GM19239 (cell line): ENCODE results near the gene FOXG1.

Source experiments
- DNase-seq: peaks from one replicate; pipeline ENCODE4 v3.0.0; 2011; ENCODE audit warnings: low spot score; ENCODE audit not compliant: insufficient read length
- FAIRE-seq: peaks from 2 replicates; lab custom pipeline; 2011; peaks lifted over from hg19 to GRCh38; lab: Jason Lieb, UNC

FOXG1 gene

GRCh38 chr14:28773861-28774691, 7.5 kb downstream of the FOXG1 start:
- FAIRE-seq (no peak), DNase-seq (no peak)

DNA sequence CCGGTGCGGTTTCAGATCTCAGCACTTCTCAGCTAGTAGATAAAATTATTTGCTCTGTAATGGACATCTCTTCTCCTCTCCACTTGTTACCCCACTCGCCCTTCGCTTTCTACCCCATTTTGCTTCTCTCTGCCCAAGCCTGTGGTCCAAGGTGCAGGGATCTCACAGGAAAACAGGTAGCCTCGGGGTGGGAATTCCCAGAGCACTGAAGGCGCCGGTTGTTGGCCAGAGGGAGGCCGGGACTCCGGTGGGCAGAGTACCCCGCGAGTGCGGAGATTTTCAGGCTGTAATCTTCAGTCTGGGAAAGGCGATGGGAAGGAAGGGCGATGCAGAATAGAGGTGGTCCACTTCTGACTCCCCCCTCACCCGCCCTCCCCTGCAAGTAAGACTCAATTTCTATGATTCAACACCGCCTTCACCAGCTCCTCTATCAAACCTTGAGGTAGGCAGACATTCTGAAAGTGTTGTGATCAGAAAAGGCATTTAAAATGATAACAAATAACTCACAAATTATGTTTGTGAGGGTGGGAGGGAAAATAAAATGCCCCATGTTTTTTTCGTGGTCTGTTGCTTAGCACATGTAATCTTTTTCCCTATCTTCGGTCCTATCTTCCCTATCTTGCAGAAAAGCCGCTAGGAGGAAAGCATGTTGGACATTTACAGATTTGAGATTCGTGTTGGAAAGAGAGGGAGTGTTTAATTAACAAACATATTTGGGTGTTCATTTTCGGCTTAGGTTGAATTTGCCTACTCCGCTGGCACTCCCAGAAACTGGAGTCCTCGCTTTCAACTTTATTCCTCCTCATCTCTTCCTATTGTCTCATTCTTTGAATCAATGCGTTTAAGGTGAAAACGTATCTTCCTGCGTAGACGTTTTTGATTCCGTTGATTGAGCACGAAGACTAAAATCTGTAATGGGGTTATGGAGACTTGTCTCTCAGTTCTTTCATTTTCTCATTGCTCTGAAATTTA, 8.5 kb downstream of the FOXG1 start:
- DNase-seq (no peak), FAIRE-seq (no peak)

GRCh38 chr14:28776482-28777266, 10.1 kb downstream of the FOXG1 start:
- FAIRE-seq = no peak
- no peak for DNase-seq

DNA sequence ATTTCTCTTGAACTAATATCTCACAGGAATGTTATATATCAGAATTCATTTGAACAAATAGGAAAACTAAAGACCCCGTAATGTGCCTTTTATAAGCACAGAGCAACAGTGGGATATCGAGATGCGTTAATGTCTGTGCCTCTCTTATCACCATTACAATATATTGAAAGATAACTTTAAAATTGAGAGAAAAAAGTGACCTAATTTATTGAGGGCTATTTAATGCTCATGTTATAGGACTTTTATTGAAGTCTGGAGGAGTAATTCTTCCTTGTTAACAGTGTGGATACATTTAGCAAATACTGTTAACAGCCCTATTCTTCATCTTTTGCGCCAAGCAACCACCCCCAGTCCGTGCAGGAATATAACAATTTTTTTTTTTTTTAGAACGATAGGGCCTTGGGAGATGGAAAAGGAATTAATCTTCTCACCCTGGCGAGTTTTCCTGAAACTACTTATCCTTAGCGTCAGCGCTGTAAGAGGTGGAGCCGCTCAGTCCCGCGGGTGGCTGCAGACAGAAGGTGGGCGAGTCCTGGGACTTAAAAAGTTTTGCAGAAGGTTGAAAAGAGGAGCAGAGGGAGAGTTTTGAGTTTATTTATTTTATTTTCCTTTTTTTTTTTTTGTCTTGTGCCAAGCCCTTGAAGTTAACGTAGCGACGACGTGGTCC, 11.0 kb downstream of the FOXG1 start:
- DNase-seq = no peak
- no peak for FAIRE-seq

DNA sequence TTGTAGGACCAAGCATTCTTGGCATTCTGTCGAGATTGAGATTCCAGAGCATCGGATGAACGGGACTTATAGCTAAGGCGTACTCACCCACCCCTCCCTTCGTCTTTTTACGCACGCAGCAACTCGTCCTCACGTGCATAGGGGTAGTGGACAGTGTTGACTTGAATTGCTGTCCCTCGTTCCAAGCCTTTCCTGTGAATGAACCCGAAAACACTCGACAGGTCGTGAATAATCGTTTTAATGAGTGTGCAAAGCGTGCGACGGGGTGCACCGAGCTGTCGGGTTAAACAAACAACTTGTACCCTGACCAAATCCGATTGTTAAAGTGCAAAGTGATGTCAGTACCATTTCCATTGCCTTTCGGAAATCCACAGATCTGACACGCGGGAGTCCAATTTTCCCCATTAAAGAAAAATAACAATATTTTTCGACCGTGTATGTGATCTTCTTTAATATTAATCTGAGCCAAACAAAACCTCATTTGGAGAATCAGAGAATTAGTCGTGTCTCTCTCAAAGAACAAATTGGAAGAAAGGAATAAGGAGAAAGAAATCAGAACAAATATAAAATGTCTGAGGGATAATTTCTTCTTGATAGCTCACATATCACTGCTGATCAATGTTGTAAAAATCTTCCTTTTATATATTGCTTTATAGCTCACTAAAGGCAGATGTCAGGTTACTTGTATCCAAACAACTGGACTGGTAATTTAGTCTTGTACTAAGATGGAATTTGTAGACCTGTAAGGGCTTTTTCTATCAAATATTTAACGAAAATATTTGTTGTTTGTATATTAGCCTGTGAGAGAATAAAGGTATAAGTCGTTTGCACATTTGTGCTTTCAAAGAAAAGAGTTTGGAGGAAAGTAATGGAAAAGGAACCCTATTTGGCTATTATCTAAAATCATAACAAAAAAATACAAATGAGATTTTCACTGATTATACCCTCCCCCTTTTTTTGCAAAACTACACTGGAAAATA, 11.8 kb downstream of the FOXG1 start:
- FAIRE-seq (no peak), DNase-seq (no peak)

DNA sequence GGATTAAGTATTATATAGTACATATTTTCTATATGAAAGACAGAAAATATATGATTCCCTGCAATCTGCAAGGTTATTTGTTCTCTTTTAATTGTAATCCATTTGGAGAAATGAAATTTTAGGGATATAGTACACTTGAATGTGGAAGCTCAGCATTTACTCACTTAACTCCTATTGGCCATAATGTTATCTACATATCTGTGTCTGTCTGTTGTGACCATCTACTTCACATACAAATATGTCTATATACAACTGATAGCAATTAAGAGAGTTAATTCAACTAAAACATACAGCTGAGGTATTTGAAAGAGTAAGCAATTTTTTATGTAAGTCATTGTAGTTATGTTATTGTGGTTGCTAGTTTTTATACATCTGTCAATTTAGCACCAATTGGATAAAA, 12.9 kb downstream of the FOXG1 start:
- DNase-seq = no peak
- no peak for FAIRE-seq

DNA sequence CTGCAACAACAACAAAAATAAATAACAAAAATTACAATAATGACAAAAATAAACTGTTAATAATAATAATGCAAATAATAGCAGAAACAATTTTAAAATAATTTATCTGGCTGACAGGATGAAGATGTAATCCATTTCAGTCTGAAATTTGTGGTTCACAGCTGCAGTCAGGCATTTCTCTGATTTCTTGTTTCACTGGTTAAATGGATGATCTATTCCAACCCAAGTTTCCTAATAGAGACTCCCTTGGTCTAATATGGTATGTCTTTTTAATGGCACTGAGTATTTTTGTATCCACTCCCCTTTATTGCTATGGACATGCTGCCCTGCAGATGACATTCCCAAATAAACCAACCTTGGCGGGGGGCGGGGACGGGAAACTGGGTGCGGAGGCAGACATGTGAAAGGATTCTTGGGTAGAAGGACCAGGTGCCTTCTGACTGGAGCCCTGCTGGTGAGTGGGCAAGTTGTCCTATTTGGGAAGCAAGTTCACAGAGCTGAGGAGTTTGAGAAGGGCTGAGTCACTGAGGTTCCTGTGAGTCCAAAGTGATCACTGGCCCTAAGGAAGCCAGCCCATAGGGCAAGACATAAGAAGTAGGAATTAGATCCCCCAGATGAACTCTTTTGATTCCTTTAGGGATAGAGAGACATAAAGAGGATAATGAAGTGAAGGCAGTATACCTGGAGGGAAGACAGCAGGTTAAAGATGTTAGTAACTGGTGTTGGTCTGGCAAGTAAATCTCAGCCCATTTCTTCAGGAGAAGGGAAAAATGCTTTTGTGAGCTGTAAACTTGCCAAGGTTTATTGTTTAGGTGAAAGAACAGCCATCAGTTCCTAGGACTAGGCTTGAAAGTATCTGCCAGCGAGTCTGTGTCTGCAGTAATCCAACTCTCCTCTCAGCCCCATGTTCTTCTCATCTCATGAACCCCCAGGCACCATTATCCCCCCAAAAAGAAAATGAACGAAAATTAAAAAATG, 14.5 kb downstream of the FOXG1 start:
- DNase-seq = no peak

GRCh38 chr14:28782301-28782700, 15.7 kb downstream of the FOXG1 start:
- no peak for FAIRE-seq
- no peak for DNase-seq

More for the DNA sequence above, 14.5 kb downstream of the FOXG1 start:
- no peak for FAIRE-seq

DNA sequence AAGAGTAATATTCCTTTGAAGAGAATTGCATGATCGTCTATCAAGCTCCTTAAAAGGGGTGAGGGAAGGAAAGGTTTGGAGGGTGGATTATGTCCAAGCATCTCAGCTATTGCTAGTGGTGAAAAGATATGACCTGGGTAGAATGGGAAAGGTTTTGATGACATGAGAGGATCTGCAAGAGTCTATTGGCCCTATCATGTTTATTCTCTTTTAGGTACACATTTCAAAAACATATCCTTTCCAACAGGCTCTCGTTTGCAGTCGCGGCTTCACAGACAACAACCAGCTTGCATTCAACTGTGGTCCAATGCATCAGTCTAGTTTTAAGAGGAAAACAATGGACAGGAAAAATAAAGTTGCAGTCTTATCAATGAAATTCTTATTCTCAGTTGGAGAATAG, 17.1 kb downstream of the FOXG1 start:
- no peak for DNase-seq
- no peak for FAIRE-seq

GRCh38 chr14:28784096-28785048, 17.8 kb downstream of the FOXG1 start:
- FAIRE-seq = no peak
- no peak for DNase-seq

DNA sequence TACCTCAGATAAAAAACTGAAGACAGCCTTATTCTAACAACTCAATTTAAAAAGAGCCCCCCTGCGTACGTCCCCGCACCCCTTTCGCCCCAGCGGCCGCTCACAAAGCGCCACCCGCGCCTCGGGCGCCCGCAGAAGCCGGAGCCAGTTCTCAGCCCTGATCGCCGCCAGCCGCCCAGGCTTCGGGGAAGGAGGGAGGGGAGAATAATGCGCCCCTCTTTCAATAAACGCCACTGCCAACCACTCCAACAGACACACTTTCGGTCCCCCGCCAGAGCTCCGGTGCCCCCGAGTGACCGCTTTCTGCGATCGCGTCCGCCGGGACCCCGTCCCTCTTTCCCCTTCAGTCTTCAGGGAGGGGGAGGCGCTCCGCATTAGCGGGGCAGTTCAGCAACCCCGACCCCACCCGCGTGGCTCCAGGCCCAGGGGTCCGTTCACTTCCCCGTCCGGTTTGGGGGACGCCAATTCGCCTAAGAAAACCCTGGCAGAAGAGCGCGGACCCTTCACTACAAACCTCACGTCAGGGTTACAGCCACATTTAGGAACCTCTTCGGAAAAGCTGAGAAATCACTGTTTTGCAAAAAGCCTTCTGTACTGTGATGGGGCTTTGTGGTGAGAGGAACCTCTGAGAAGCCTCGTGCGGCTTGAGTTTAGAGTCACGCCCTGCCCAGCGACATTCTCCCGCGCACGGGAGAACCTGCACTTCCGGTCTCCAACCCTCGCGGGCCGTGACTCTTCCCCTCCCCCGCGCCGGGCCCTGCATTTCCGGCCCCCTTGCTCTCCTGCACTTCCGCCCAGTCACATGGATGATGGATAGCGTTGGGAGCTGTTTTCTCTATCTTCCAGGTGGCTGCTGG, 18.7 kb downstream of the FOXG1 start:
- FAIRE-seq = no peak
- no peak for DNase-seq

- no peak for FAIRE-seq
- DNase-seq = no peak
Measured at GRCh38 chr14:28807518-28807917, 40.9 kb downstream of the FOXG1 start.

- FAIRE-seq = no peak
- no peak for DNase-seq
Measured at GRCh38 chr14:28813810-28814209, 47.2 kb downstream of the FOXG1 start.
